Measurements from ENCODE around the gene SPATS2. TPM values are rescaled to one million over a fixed set of nuclear protein-coding genes. Genes with fewer than 3 reads are reported as not detected.

SPATS2 gene
- total RNA-seq, 1 donor from 2014 or later = 13.8 TPM

GRCh38 chr12:49489720-49490119 lies 122.5 kb downstream of the SPATS2 start:
- H3K4me3 ChIP-seq = no peak overlapping the region
- no peaks in the 10 kb centered on the region for H3K4me1 ChIP-seq
- no peaks in the 10 kb centered on the region for H3K27me3 ChIP-seq
- intact Hi-C loops (cut with DNase I) = no loop called here
- TF ChIP-seq CTCF (IDR thresholded peaks at IDR 0.05) = no peak
- H3K36me3 ChIP-seq = peaks cover 3 to 15% of the 10 kb centered on the region in 2 donors
- no peak for DNase-seq (ENCODE audit: low spot score in 2 of 2)
- no peaks in the 10 kb centered on the region for H3K9me3 ChIP-seq
- H3K27ac ChIP-seq = no peak overlapping the region

GRCh38 chr12:49491823-49492222 lies 124.6 kb downstream of the SPATS2 start:
- no peak overlapping the region for H3K27ac ChIP-seq
- TF ChIP-seq CTCF (IDR thresholded peaks at IDR 0.05) = no peak
- intact Hi-C loops (cut with DNase I) = no loop called here
- no peaks in the 10 kb centered on the region for H3K27me3 ChIP-seq
- no peak overlapping the region for H3K4me3 ChIP-seq
- no peaks in the 10 kb centered on the region for H3K4me1 ChIP-seq
- DNase-seq (ENCODE audit: low spot score in 2 of 2) = no peak
- H3K36me3 ChIP-seq = peaks cover 7 to 8% of the 10 kb centered on the region in 2 donors
- no peaks in the 10 kb centered on the region for H3K9me3 ChIP-seq

- Histone ChIP-seq H3K4me3 (no peak overlapping the region), H3K4me1 (no peaks in the 10 kb centered on the region), H3K36me3 (peaks cover 8 to 9% of the 10 kb centered on the region in 2 donors), H3K9me3 (no peaks in the 10 kb centered on the region), H3K27ac (no peak overlapping the region), H3K27me3 (no peaks in the 10 kb centered on the region)
- intact Hi-C loops (cut with DNase I) = no loop called here
- DNase-seq (ENCODE audit: low spot score in 2 of 2) = no peak
- no peak for TF ChIP-seq CTCF (IDR thresholded peaks at IDR 0.05)
Measured at GRCh38 chr12:49493900-49494299, 126.6 kb downstream of the SPATS2 start.

GRCh38 chr12:49496417-49497360 lies 129.4 kb downstream of the SPATS2 start:
- intact Hi-C loops (cut with DNase I) = no loop called here
- H3K36me3 ChIP-seq = peaks cover 7 to 19% of the 10 kb centered on the region in 2 donors
- H3K4me1 ChIP-seq = no peaks in the 10 kb centered on the region
- no peak overlapping the region for H3K4me3 ChIP-seq
- no peak overlapping the region for H3K27ac ChIP-seq
- no peaks in the 10 kb centered on the region for H3K9me3 ChIP-seq
- DNase-seq (ENCODE audit: low spot score in 2 of 2) = no peak
- TF ChIP-seq CTCF (IDR thresholded peaks at IDR 0.05) = no peak
- H3K27me3 ChIP-seq = no peaks in the 10 kb centered on the region

GRCh38 chr12:49501895-49502294 lies 134.6 kb downstream of the SPATS2 start:
- no peaks in the 10 kb centered on the region for H3K9me3 ChIP-seq
- H3K4me1 ChIP-seq = no peaks in the 10 kb centered on the region
- peaks cover 2 to 11% of the 10 kb centered on the region in 2 donors for H3K36me3 ChIP-seq
- H3K27me3 ChIP-seq = no peaks in the 10 kb centered on the region
- H3K4me3 ChIP-seq = no peak overlapping the region
- intact Hi-C loops (cut with DNase I) = no loop called here
- no peak for TF ChIP-seq CTCF (IDR thresholded peaks at IDR 0.05)
- H3K27ac ChIP-seq = no peak overlapping the region
- DNase-seq (ENCODE audit: low spot score in 2 of 2) = no peak
